Retinal pigment epithelial cell (primary cell): Measurements from ENCODE around the gene FUT7.

Experiments
- DNase-seq: peaks from one replicate; pipeline ENCODE4 v3.0.0-alpha.2; 2010; ENCODE audit warnings: low read depth
- H3K4me3 ChIP-seq: 2 replicates; pipeline ENCODE4 v1.5.1; 2011; ENCODE audit warnings: mild to moderate bottlenecking, low read length, control low read depth, moderate library complexity
- TF ChIP-seq, protein P1 (sequence below): conservative IDR thresholded peaks from 2 replicates; pipeline ENCODE4 v1.5.1; 2011; ENCODE audit warnings: low read depth, low read length, control low read depth, inconsistent platforms

Gene FUT7

GRCh38 chr9:136992819-136993369 lies 39.0 kb downstream of the FUT7 start:
- TF ChIP-seq, protein P1, sequence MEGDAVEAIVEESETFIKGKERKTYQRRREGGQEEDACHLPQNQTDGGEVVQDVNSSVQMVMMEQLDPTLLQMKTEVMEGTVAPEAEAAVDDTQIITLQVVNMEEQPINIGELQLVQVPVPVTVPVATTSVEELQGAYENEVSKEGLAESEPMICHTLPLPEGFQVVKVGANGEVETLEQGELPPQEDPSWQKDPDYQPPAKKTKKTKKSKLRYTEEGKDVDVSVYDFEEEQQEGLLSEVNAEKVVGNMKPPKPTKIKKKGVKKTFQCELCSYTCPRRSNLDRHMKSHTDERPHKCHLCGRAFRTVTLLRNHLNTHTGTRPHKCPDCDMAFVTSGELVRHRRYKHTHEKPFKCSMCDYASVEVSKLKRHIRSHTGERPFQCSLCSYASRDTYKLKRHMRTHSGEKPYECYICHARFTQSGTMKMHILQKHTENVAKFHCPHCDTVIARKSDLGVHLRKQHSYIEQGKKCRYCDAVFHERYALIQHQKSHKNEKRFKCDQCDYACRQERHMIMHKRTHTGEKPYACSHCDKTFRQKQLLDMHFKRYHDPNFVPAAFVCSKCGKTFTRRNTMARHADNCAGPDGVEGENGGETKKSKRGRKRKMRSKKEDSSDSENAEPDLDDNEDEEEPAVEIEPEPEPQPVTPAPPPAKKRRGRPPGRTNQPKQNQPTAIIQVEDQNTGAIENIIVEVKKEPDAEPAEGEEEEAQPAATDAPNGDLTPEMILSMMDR: no peak
- H3K4me3 ChIP-seq: peak overlapping the region; percentile 60
- DNase-seq: no peak

GRCh38 chr9:136991993-136992818 lies 39.7 kb downstream of the FUT7 start, which contains the start of gene PAXX:
Gene PAXX, plus strand, starts transcription at chr9:136992422. Its CDS starts 22 bp downstream, at chr9:136992444.
- peak; percentile 59 for DNase-seq

GRCh38 chr9:136990242-136990911 lies 41.5 kb downstream of the FUT7 start:
- H3K4me3 ChIP-seq: no peak overlapping the region
- no peak for DNase-seq
- TF ChIP-seq, protein P1: no peak

More at GRCh38 chr9:136991993-136992818, 39.7 kb downstream of the FUT7 start, which contains the start of gene PAXX:
- TF ChIP-seq, protein P1: no peak
- H3K4me3 ChIP-seq: peak within 1 kb of the TSS; percentile 60

- TF ChIP-seq, protein P1: no peak
Observed at GRCh38 chr9:136988872-136989271, 43.0 kb downstream of the FUT7 start.

DNA sequence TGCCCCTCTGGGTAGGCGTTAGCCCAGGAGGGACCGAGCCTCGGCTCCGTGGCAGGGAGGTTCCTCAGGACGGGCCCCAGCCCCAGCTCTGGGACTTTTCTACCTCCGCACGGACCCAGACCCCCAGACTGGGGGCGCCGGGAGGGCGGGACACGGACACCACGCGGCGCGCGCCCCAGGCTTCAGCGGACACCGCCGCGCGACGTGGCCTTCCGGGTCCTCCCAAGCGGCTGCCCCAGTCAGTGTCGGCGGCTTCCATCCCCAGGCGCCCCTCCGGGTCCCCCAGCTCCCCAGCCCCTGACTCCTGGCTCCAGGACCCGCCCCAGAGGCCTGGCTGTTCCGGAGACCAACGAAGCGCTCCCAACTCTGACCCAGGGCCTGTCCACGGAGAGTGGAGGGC lies 46.0 kb downstream of the FUT7 start:
- no peak overlapping the region for H3K4me3 ChIP-seq
- TF ChIP-seq, protein P1: no peak
- DNase-seq: no peak

More at GRCh38 chr9:136988872-136989271, 43.0 kb downstream of the FUT7 start:
- DNase-seq: no peak
- no peak overlapping the region for H3K4me3 ChIP-seq

DNA sequence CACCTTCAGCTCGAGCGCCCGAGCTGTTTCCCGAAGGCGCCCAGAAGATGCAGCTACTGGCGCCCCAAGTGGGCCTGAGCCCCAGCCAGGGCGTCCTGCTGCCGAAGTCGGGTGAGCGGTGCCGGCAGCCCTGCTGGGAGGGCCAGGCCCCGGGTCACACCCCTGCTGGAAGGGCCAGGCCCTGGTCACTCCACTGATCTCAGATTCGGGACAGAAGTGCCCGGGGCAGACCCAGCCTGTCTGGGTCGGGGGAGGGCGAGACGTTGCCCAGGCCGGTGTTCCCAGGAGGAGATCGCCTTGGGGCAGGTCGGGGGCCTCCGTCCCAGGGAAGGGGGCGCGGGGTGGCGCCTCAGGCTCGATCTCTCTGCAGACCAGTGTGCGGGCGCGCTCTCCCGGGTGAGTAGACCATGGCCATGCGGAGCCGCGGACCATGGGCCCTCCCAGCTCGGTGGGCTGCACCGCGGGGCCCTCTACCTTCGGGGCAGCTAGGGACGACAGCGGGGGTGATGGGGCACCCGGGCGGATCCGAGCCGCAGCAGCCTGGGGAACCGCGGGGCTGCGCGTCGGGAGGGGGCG lies 46.8 kb downstream of the FUT7 start:
- no peak overlapping the region for H3K4me3 ChIP-seq
- TF ChIP-seq, protein P1: no peak
- no peak for DNase-seq
